WTC11 (cell line): ENCODE results near the gene RHCG.

Experiments used
- MAX ChIP-seq: sonication (generic); formaldehyde crosslinking; IDR thresholded peaks from 2 replicates; pipeline ENCODE4 v1.8.0; 2022; ENCODE audit warnings: mild to moderate bottlenecking, missing genetic modification reagents
- RELA ChIP-seq: sonication (generic); formaldehyde crosslinking; IDR thresholded peaks from 2 replicates; pipeline ENCODE4 v1.8.1; 2022; ENCODE audit warnings: missing genetic modification reagents, mild to moderate bottlenecking, borderline replicate concordance

DNA sequence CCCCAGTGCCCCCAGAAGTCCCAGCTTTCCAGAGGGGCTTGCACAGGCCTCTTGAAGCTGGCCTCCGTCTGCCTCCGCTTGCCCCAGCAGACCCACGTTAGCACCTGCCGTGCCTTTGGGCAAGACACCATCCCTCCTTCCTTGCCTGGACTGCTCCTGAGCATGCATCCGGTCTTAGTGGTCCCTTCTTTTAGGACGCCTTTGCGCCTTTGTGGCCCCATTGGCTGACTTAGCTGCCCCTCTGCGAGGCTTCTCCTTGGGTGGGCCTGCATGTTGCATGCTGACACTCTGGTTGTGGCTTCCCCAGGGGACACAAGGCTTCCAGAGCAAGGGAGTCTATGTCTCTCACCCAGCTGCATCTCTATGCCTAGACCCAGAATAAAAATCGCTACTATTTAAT is 56.6 kb downstream of the RHCG start:
- TF ChIP-seq MAX (no peak), RELA (no peak)
